Gastroesophageal sphincter (tissue), 4 donors: ENCODE measurements around the gene TBL3. TPM values are rescaled to one million over a fixed set of nuclear protein-coding genes. Genes with fewer than 3 reads are reported as not detected.

ENCODE experiments used
- ATAC-seq: fragments of 150-250 bp; one replicate; pipeline ENCODE4 v1.9.1; 2016; ENCODE audit warnings: mild to moderate bottlenecking, moderate library complexity
- H3K27ac ChIP-seq, 4 donors: fragments of 200-600 bp; sonication (generic) in 3 of 4; 1 replicate in 3 of 4; 2 replicates in 1 of 4; pipeline ENCODE4 v1.5.1; 2016 to 2019
- H3K27me3 ChIP-seq: fragments of 200-600 bp; sonication (generic); one replicate; pipeline ENCODE4 v1.5.1; 2019
- H3K36me3 ChIP-seq, 2 donors: fragments of 200-600 bp; sonication (generic); one replicate each; pipeline ENCODE4 v1.5.1; 2019; ENCODE audit warnings: control low read depth in 1 of 2
- H3K4me1 ChIP-seq, 3 donors: fragments of 200-600 bp; sonication (generic); 1 replicate in 2 of 3; 2 replicates in 1 of 3; pipeline ENCODE4 v1.5.1; 2016 to 2019; ENCODE audit warnings: control low read depth in 2 of 3
- H3K4me3 ChIP-seq, 2 donors: fragments of 200-600 bp; sonication (generic); one replicate each; pipeline ENCODE4 v1.5.1; 2019; ENCODE audit warnings: mild to moderate bottlenecking in 1 of 2, moderate library complexity in 1 of 2
- H3K9me3 ChIP-seq, 3 donors: fragments of 200-600 bp; sonication (generic); one replicate each; pipeline ENCODE4 v1.5.1; 2017 to 2019; ENCODE audit warnings: control low read depth in 2 of 3
- CTCF ChIP-seq, 4 experiments: fragments of 200-600 bp in 2 of 4; fragments of 450-650 bp in 2 of 4; sonication (generic) in 1 of 4; IDR thresholded peaks; one replicate each; pipeline ENCODE4 v1.5.1; 2017 to 2019; ENCODE audit warnings: antibody characterized with exemption in 4 of 4, mild to moderate bottlenecking in 2 of 4, moderate library complexity in 2 of 4
- EP300 ChIP-seq: sonication (generic); formaldehyde crosslinking; IDR thresholded peaks from one replicate; pipeline ENCODE4 v1.6.1; 2017; ENCODE audit warnings: antibody characterized with exemption, mild to moderate bottlenecking
- POLR2A ChIP-seq, 2 donors: fragments of 450-650 bp; IDR thresholded peaks; one replicate each; pipeline ENCODE4 v1.6.1; 2017; ENCODE audit warnings: antibody characterized with exemption in 2 of 2, mild to moderate bottlenecking in 2 of 2, moderate library complexity in 1 of 2
- POLR2AphosphoS5 ChIP-seq: sonication (generic); formaldehyde crosslinking; IDR thresholded peaks from one replicate; pipeline ENCODE4 v1.6.1; 2017; ENCODE audit warnings: antibody characterized with exemption
- whole genome bisulfite sequencing, 2 donors: methylation state at CpG; one replicate each; pipeline ENCODE4 v1.1.5; 2018; ENCODE audit warnings: low coverage in 1 of 2; 5-methylcytosine and 5-hydroxymethylcytosine counted together
- total RNA-seq, 4 donors: library from RNA; depleted of rRNA; stranded (reverse); fragments of >200 nt; gene quantifications; one replicate each; pipeline ENCODE4 v1.1.0, GENCODE V29; 2016

TBL3 gene
- total RNA-seq, 4 donors from 2014 or later: 26.7 to 38.6 (median 33.2) TPM

GRCh38 chr16:1998852-1999801, 27.3 kb downstream of the TBL3 start:
- H3K27me3 ChIP-seq: no peaks in the 10 kb centered on the region
- no peak for TF ChIP-seq POLR2A (IDR thresholded peaks at IDR 0.05)
- no peak for TF ChIP-seq POLR2AphosphoS5
- TF ChIP-seq EP300: no peak
- TF ChIP-seq CTCF (IDR thresholded peaks at IDR 0.05): no peak
- H3K4me1 ChIP-seq: peaks cover 0 to 20% (median 12%) of the 10 kb centered on the region in 3 donors
- H3K4me3 ChIP-seq: no peak overlapping the region
- no peaks in the 10 kb centered on the region for H3K9me3 ChIP-seq
- no CpG with 5 or more reads among the region's 39 CpGs for WGBS, 2 donors
- no peak overlapping the region for H3K27ac ChIP-seq
- no peak for ATAC-seq
- peaks cover 0 to 72% of the 10 kb centered on the region in 2 donors for H3K36me3 ChIP-seq

GRCh38 chr16:1999866-2000514, 28.1 kb downstream of the TBL3 start:
- WGBS, 2 donors: 80% methylated on average over 4 of the region's 28 CpGs; no CpG with 5 or more reads in 1 of the 2 donors

GRCh38 chr16:2001035-2001434, 29.2 kb downstream of the TBL3 start:
- Histone ChIP-seq H3K4me1 (peaks cover 0 to 39% (median 24%) of the 10 kb centered on the region in 3 donors), H3K36me3 (peaks cover 0 to 81% of the 10 kb centered on the region in 2 donors), H3K27ac (no peak overlapping the region), H3K4me3 (no peak overlapping the region), H3K27me3 (no peaks in the 10 kb centered on the region), H3K9me3 (no peaks in the 10 kb centered on the region)
- TF ChIP-seq POLR2AphosphoS5: no peak
- TF ChIP-seq CTCF (IDR thresholded peaks at IDR 0.05): no peak
- no peak for TF ChIP-seq POLR2A (IDR thresholded peaks at IDR 0.05)
- no CpG with 5 or more reads among the region's 19 CpGs for WGBS, 2 donors
- no peak for ATAC-seq

More at GRCh38 chr16:1999866-2000514, 28.1 kb downstream of the TBL3 start:
- TF ChIP-seq CTCF (IDR thresholded peaks at IDR 0.05) (no peak), POLR2AphosphoS5 (no peak), EP300 (no peak), POLR2A (IDR thresholded peaks at IDR 0.05) (no peak)
- no peak overlapping the region for H3K27ac ChIP-seq
- no peaks in the 10 kb centered on the region for H3K27me3 ChIP-seq
- peaks cover 0 to 78% of the 10 kb centered on the region in 2 donors for H3K36me3 ChIP-seq
- H3K4me1 ChIP-seq: peaks cover 0 to 28% (median 16%) of the 10 kb centered on the region in 3 donors
- H3K9me3 ChIP-seq: no peaks in the 10 kb centered on the region
- no peak overlapping the region for H3K4me3 ChIP-seq
- no peak for ATAC-seq

GRCh38 chr16:2001456-2002355, 29.9 kb downstream of the TBL3 start:
- peaks cover 0 to 78% of the 10 kb centered on the region in 2 donors for H3K36me3 ChIP-seq

More at GRCh38 chr16:2001456-2002355, 29.9 kb downstream of the TBL3 start:
- Histone ChIP-seq H3K27ac (no peak overlapping the region), H3K27me3 (no peaks in the 10 kb centered on the region), H3K4me1 (peaks cover 0 to 43% (median 24%) of the 10 kb centered on the region in 3 donors), H3K4me3 (no peak overlapping the region), H3K9me3 (no peaks in the 10 kb centered on the region)
- TF ChIP-seq CTCF (IDR thresholded peaks at IDR 0.05) (no peak), POLR2AphosphoS5 (no peak), POLR2A (IDR thresholded peaks at IDR 0.05) (no peak), EP300 (no peak)
- WGBS, 2 donors: 80% methylated on average over 5 of the region's 53 CpGs; no CpG with 5 or more reads in 1 of the 2 donors
- no peak for ATAC-seq
